Transverse colon (tissue), 4 donors: ENCODE measurements around the gene RPGRIP1L.

Experiments
- CTCF ChIP-seq, 5 experiments: fragments of 200-600 bp in 3 of 5; fragments of 450-650 bp in 2 of 5; sonication (generic) in 3 of 5; IDR thresholded peaks; 1 replicate in 2 of 5; 2 replicates in 3 of 5; pipeline ENCODE4 v1.5.1; 2016 to 2017; ENCODE audit warnings: antibody characterized with exemption in 5 of 5, inconsistent platforms in 3 of 5, mild to moderate bottlenecking in 2 of 5, moderate library complexity in 1 of 5
- EP300 ChIP-seq: sonication (generic); formaldehyde crosslinking; IDR thresholded peaks from one replicate; pipeline ENCODE4 v1.6.1; 2017; ENCODE audit warnings: antibody characterized with exemption, low read depth
- POLR2A ChIP-seq: fragments of 450-650 bp; IDR thresholded peaks from one replicate; pipeline ENCODE4 v1.6.1; 2016; ENCODE audit warnings: antibody characterized with exemption, mild to moderate bottlenecking, moderate library complexity
- POLR2AphosphoS5 ChIP-seq, 3 donors: sonication (generic); formaldehyde crosslinking; IDR thresholded peaks; one replicate each; pipeline ENCODE4 v1.6.1; 2016; ENCODE audit warnings: antibody characterized with exemption in 3 of 3

- TF ChIP-seq POLR2A (no peak), CTCF (IDR thresholded peaks at IDR 0.05) (no peak), POLR2AphosphoS5 (IDR thresholded peaks at IDR 0.05) (no peak), EP300 (no peak)
Measured at GRCh38 chr16:53704445-53704813, 770 bp upstream of the RPGRIP1L start.
